CD4-positive, alpha-beta T cell treated with Interleukin-4 for 4 hours (primary cell): ENCODE results near the gene DUOX1.
A peak's percentile ranks its signal among the peaks of the same experiment; 100 is the strongest.
"Not testable (repeated sequence)": the region's sequence is repeated elsewhere in the genome, so short reads cannot be mapped to it uniquely, and the experiment has no call there.

ENCODE experiments used
- DNase-seq: peaks from one replicate; pipeline ENCODE4 v3.0.0-alpha.2; 2020

Gene DUOX1

DNA sequence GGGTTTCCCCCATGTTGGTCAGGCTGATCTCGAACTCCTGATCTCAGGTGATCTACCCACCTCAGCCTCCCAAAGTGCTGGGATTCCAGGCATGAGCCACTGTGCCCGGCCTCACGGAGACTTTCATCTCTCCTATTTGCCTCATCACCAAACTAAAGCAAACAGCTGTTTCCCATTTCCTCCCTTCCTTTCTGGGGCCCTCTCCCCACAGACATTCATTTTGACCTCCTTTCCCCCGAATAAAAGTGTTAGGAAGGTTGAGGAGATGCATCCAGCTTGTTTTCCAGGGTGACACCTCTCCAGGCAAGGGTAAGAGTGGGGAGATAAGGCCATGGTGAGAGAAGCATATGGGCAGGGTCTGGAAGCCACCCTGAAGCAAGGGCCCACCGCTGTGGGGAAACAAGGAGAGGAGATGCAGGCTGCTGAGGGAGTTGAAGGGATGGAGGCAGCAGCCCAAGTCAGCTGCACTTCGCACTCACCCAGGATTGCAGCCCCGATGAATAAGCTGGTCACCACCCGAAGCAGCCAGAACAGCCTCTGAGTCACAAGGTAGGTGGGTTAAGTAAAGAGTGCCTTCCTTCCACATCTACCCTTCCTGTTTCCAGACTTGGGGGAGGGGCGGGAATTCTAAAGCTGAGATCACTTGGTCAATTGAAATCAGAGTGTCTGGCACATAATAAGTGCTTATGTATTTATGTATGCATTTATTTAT, 7.9 kb upstream of the DUOX1 start:
- DNase-seq: no peak

DNA sequence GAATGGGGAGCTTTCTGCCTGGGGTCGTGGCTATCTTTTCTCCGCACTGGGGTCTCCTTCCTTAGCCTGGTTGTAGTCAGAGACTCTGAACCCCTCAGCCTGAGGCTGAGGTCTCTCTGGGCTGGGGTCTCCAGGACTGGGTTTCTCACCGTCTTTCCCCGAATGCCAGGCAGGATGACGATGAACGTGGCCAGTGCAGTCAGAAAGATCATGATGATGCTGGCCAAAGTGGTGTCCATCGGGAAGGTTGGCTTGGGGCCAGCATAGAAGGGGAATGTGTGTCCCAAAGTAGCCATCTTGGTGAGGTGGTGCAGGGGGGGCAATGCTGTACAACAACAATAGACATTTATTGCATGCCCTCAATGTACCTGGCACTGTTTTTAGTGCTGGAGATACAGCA, 7.1 kb upstream of the DUOX1 start:
- DNase-seq: no peak

DNA sequence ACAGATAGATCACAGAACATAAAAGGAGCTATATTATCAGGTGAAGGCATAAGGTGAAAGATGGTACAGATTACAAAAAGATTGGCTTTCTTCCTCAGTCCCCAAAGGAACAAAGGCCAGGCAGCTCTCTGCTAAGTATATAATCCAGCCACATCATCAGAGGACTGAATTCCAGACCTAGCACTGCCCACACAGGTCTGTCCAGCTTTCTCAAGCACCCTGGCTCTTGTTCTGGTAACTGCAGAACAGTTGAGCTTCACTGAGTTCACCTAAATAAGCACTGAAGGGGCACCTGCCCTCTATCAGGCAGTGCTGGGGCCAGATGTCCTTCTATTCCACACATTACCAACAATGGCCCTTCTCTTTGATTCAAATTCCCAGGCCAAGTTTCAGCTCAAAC, 6.4 kb upstream of the DUOX1 start:
- no peak for DNase-seq

DNA sequence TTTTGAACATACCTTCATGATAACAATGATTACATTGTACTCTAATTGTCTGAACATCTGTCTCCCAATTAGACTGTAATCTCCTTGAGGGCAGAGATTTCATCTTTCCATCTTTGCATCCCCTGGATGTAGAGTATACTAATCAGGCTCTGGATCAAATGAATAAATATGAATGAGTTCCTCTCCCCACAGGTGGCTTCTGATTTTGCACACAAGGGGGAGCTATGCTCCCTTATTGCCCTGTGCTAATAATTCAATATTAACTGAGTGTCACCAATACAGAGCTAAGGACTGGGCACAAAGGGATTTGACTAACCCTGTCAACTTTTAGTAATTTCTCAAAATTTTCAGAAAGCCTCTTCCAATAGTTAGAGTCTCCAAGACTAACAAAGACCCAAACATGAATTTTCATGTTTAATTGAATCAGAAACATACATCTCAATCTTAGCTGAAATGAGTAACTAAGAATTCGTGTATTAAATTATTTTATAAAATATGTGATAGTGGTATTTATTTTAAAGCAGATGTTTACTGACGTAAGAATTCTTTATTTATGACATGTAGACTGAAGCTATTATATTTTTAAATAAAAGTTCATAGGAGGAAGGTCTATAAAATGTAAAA, 3.1 kb upstream of the DUOX1 start:
- peak; percentile 55 for DNase-seq

DNA sequence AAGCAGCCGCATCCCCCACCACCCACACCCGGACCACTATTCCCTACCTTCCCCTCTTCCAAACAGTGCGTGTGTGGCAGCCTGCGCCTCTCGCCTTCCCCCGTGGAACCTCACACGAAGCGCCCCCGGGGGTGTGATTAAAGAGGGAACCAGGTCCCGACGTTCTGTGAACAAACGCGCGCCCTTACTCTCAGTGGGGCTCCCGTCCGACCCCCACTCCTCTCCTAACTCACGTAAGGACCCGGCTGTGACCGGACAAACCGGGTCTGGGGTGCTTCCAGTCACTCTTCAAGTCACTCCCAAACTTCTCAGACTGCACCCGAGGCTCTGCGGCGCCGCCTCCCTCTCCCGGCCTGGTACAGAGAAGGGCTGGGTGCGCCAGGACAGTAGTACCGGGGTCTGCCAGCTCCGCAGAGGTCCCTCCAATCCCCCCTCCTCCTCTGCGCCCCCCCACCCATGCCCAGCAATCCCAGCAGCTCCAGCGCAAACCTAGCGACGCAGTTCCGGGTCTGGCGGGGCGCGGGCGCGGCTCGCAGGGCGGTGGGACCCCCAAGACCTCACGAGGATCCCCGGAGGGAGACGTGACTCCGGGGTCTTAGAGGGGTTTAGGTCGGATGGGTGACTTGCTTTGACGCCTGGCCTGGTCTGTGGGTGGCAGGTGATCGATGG, 689 bp upstream of the DUOX1 start:
- no peak for DNase-seq

DNA sequence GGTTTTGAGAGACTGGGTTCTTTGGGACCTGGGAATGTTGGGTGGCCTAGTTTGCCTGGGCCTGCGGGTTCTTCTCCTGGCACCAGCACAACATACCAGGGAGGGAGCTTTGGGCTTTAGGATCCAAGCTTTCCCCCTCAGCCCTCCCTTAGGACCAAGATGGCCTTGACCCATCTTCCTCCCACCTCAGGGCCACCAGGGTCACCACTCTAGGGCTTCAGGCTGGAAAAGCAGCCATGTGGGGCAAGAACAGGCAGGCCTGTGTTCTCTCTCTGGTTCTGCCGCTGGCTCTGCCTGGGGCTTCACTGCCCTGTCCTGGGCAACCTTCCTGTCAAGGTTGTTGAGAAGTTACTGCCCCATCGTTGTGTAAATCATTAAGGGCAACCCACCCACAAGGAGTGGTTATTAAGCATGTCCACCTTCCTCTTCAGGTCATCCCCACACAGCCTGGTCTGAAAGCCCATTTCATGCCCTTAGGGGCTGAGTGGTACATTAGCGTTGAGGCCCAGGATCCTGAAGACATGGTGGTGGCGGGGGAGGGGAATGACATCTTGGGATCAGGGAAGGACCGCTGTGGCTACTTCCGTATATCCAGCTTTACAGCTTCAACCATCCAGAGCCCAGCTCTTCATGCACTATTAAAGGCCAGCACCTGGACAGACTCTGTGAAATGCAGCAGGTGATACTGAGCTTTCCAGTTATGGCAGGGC, 652 bp downstream of the DUOX1 start:
- no peak for DNase-seq

DNA sequence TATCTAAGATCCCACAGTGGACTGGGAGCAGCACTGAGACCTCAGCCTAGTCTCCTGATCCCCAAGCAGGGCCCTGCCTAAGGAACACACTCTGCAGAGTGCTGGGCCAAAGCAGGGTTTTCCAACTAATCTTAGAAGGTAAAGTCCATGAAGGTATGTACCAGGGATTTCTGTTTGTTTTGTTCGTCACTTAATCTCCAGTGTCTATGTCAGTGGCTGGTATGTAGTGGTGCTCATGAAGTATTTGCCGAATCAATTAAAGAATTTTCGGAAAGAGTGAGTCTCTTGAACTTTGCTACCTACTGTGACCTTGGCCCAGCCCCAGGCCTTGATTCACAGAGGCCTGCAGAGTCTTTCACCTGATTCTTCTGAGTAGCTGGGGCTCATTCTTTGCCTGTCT, 1.7 kb downstream of the DUOX1 start:
- DNase-seq: no peak

DNA sequence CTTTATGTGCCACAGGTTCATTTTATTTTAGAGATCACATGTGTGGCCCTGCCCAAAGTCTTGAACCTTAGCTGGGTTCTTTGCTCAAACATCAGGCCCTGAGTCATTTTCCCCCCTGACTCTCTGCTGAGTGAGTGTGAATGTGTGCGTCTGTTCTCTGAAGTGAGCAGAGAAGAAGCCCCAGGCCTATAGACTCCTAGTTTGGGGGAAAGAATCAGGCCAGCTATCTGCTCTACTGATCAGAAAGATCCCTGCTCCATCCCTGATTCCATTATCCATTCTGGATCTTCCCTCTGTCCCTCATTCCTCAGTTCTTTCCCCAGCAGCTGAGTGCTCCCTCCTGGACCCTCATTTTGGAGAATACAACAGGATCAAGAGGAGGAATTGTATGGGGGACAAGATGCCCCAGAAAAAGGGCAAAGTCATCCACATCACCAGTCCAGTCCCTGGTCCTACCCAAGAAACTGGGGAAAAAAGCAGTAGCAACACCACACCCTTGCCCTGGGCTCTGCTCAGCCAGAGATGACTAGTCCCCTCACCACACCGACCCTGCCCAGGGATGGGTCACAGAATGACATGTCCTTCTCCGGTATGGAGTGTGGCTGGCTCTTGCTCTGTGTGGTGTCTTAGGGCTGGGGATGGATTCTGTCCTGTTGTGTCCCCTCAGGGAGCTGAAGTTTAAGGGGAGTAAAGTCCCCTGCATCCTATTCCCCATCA, 3.2 kb downstream of the DUOX1 start:
- no peak for DNase-seq

DNA sequence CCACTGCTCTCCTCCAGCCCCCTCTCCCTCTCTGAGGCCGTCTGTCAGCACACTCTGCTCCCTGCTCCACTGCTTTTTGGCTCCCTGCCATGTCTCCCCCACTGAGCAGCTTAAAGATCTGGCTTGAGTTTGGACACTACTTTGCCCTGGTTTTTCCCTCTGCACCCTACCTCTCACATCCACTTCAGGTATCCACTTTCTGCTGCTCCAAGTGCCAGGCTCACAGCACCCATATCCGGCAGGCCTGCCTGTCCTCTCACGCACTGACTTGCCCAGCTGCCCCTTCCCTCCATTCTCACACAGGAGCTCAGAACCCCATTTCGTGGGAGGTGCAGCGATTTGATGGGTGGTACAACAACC, 3.7 kb downstream of the DUOX1 start:
- no peak for DNase-seq

DNA sequence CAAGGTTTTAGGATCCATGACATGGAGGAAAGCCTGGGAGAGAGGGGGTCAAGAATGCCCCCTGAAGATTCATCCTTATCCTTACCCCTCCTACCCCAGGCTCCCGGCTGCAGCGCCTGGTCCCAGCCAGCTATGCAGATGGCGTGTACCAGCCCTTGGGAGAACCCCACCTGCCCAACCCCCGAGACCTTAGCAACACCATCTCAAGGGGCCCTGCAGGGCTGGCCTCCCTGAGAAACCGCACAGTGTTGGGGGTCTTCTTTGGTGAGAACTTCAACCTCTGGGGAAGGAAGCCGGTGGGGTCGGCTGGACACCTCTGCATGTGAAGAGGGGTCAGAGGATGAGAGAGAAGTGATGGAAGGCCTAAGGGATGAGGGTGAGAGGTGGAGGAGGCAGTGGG, 4.3 kb downstream of the DUOX1 start:
- no peak for DNase-seq

DNA sequence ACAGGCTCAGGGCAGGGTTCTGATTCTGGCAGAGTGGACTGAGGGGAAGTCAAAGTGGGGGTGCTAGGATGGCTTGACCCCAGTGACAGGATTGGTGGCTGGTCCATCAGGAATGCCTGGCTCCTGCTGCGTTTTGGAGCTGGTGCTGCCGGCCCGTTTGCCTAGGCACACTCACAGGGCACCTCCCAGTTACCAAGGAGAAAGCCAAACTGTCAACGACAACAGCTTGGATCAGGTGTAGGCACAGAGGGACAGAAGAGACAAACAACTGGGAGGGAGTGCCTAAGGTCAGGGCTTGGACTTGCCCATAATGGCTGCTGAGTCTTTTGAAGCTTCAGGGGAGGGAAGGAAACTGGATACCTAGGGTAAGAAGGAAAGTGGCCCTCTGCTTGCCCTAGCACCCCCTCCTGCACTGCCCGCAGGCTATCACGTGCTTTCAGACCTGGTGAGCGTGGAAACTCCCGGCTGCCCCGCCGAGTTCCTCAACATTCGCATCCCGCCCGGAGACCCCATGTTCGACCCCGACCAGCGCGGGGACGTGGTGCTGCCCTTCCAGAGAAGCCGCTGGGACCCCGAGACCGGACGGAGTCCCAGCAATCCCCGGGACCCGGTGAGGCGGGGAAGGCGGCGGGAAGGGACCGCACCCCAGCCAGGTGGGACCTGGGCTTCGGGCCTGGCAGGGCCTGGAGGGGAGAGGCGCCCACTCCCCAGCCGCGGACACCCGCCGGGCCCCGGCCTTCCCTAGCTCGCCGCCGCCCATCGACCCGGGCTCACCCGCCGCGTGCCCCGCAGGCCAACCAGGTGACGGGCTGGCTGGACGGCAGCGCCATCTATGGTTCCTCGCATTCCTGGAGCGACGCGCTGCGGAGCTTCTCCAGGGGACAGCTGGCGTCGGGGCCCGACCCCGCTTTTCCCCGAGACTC, 5.1 kb downstream of the DUOX1 start:
- no peak for DNase-seq

DNA sequence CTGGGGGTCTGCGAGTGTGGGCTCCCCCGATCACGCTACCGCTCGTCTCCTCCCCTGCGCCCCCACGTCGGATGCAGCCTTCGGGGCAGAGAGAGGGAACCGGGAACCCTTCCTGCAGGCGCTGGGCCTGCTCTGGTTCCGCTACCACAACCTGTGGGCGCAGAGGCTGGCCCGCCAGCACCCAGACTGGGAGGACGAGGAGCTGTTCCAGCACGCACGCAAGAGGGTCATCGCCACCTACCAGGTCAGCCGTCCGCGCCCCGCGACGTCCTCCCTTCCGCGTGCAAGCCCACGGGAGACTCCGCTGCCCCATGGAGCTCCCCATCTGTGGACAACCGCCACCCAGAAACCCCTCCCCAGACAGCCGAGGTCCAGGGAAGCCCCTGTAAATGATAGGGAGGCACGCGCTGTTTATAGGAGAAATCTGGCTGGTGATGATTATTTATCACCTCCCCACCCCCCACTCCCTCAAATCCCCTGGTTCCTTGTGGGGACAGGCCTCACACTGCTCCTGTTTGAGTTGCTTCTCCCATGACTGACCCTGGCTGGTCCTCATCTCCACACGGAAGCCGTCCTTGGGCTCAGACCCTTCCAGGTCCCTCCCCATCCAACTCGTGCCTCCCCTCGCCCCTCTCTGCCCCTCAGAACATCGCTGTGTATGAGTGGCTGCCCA, 6.0 kb downstream of the DUOX1 start:
- DNase-seq: not testable (repeated sequence)

DNA sequence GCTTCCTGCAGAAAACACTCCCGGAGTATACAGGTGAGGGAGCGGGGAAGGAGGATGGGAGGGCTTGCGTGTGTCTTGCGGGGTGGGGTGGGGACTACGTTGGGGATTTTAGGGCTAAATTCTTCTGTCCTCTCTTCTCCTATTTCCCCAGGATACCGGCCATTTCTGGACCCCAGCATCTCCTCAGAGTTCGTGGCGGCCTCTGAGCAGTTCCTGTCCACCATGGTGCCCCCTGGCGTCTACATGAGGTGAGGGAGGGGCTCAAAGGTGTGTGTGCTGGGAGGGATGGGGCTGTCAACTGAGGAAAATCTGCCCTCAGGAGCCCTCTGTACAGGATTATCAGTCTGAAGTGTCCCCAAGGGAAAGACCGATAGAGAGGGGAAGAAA, 6.6 kb downstream of the DUOX1 start:
- no peak for DNase-seq

DNA sequence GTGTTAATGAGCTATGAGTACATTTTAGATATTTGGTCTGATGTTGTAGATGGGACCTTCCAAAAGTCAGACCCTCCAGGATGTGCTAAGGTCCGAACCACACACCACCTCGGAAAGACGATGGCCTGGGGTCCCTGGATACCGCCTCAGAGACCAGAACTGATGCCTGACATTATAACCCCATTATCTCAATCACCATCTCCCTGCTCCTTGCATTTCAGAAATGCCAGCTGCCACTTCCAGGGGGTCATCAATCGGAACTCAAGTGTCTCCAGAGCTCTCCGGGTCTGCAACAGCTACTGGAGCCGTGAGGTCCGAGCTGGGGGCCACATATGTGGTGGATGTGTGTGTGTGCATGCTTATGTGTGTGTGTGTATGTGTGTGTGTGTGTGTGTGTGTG, 7.9 kb downstream of the DUOX1 start:
- DNase-seq: no peak

DNA sequence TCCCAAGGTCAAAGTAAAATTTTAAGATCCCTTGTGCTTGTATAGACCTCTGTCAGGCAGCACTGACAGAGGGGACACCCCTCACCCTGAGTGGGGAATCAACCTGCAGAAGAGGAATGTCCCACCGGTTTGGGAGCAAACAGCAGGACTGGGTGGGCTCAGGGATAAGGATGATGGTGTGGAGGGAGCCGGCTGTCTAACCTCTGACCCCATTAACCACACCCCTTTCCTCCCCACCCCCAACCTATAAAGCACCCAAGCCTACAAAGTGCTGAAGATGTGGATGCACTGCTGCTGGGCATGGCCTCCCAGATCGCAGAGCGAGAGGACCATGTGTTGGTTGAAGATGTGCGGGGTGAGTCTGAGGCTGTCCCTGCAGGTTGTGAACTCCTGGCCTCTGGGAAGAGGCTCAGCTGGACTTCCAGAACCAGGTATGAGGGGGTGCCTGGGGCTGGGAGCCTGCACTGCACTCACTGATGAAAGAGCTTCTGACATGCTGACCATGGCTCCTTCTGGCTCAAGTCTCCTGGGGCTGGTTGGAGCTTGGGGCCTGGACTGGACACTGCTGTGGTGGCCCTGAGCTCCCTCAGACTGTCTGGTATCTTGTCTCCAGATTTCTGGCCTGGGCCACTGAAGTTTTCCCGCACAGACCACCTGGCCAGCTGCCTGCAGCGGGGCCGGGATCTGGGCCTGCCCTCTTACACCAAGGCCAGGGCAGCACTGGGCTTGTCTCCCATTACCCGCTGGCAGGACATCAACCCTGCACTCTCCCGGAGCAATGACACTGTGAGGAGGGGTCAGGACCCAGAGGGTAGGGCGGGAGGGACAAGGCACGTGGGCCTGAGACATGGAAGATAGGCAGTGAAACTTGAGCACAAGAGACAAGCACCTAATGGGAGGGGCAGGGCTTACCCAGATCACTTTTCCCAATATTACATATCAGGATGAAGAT, 9.3 kb downstream of the DUOX1 start:
- no peak for DNase-seq

DNA sequence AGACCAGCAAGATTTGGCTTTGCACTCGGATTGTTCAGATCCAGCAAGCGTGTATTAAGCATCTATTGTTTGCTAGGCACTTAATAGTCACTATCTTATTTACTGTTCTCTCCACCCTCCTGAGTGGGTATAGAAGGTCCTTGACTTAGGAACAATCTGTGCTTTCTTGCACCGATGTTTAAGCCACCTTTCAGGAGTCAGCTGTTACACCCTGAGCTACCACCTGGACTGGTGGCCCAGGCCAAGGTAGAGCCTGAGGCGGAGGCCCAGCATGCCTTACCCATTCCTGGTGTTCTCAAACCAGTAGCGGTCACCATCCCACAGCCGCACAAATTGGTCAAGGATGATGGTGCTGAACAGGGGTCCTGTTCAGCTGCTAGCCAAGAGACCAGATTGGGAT, 10.0 kb downstream of the DUOX1 start:
- no peak for DNase-seq

DNA sequence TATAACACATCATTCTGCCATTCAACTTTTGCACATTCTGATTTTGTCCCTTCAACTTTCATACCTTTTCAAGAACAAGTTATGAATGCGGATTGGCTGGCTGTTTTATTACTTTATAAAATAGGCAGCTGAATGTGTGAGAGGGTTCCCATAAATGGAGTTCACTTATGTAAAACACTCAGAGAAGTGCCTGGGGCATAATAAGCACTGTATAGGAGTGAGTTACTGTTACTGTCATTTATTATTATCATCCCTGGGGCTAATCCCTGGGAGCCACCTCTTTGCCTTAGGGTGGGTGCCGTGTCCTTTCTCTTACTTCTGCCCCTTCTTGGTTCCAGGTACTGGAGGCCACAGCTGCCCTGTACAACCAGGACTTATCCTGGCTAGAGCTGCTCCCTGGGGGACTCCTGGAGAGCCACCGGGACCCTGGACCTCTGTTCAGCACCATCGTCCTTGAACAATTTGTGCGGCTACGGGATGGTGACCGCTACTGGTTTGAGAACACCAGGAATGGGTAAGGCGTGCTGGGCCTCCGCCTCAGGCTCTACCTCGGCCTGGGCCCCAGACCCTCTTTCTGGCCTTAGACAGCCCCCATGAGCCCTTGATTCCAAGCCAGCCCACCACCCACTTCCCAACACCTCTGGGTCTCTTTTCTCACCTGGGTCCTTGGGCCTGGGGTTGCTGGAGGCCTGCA, 10.9 kb downstream of the DUOX1 start:
- no peak for DNase-seq

DNA sequence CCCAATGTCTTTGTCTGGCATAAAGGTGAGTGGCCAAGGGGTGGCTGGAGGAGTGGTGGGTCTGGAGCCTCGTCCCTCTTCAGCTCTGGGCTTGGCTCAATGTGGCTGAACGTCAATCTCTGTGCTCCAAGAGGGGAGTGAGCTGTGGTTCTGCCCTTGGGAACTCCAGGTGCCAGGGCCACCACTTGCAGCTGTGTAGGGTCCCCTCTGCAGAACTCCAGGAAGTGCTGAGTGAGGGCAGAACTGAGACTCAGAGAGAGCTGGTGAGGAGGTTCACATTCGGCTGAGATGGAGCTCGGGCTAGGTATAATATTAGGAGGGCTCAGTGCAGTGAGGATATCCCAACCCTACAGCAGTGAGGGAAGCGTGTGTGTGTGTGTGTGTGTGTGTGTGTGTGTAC, 11.6 kb downstream of the DUOX1 start:
- no peak for DNase-seq

DNA sequence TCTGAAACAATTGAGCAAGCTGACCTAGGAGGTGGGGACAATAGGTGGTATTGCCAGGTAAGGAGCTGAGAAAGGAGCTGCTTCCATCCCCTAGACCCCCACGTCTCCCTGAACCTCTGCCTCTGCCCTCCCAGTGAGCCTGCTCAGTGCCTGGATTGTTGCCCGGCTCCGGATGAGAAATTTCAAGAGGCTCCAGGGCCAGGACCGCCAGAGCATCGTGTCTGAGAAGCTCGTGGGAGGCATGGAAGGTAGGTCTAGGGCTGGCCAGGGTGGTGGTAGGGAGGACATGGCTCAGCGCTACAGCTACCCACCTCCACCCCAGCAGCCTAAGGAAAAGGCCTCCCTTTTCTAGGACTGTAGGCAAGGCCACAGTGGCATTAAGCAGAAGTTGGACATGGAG, 13.3 kb downstream of the DUOX1 start:
- no peak for DNase-seq

DNA sequence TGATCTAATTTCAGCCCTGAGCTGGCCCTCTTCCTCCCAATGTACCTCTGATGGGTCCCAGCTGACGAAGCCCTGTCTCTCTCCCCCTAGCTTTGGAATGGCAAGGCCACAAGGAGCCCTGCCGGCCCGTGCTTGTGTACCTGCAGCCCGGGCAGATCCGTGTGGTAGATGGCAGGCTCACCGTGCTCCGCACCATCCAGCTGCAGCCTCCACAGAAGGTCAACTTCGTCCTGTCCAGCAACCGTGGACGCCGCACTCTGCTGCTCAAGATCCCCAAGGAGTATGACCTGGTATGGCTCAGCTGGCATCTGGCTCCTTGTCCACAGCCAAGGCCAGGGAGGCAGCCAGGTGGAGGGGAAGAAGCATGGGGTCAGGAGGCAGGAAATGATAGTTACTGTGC, 14.2 kb downstream of the DUOX1 start:
- DNase-seq: no peak
